Mesothelial cell of epicardium (in vitro differentiated cells): ENCODE results near the gene RAI14. TPM values are rescaled to one million over a fixed set of nuclear protein-coding genes. Genes with fewer than 3 reads are reported as not detected.

Source experiments
- DNase-seq, 2 experiments: peaks; one replicate each; pipeline ENCODE4 v3.0.0; 2021; ENCODE audit warnings: low spot score in 2 of 2; ENCODE audit not compliant: unreplicated experiment in 2 of 2
- H3K27ac Mint-ChIP-seq: 2 replicates; pipeline ENCODE4 v1.8.0; 2021; ENCODE audit warnings: mixed read lengths
- H3K27me3 Mint-ChIP-seq: 2 replicates; pipeline ENCODE4 v1.8.0; 2021; ENCODE audit warnings: low read depth, mixed read lengths
- H3K36me3 Mint-ChIP-seq: 2 replicates; pipeline ENCODE4 v1.8.0; 2021; ENCODE audit warnings: mixed read lengths
- H3K4me1 Mint-ChIP-seq: 2 replicates; pipeline ENCODE4 v1.8.0; 2021; ENCODE audit warnings: mixed read lengths
- H3K4me3 Mint-ChIP-seq: 2 replicates; pipeline ENCODE4 v1.8.0; 2021; ENCODE audit warnings: mild to moderate bottlenecking, moderate library complexity, mixed read lengths
- H3K9me3 Mint-ChIP-seq: 2 replicates; pipeline ENCODE4 v1.8.0; 2021; ENCODE audit warnings: mixed read lengths
- CTCF ChIP-seq: fragments of 200-600 bp; sonication (generic); IDR thresholded peaks from one replicate; pipeline ENCODE4 v1.5.0; 2021; ENCODE audit warnings: antibody characterized with exemption; ENCODE audit not compliant: unreplicated experiment
- total RNA-seq: library from RNA; stranded (reverse); gene quantifications from 3 replicates; pipeline ENCODE4 v1.2.1, GENCODE V29; 2021

RAI14 gene
- total RNA-seq, 1 donor from 2014 or later = 134 TPM

GRCh38 chr5:34648840-34649158 lies 7.3 kb upstream of the RAI14 start:
- Mint-ChIP-seq H3K36me3 (peaks cover 2% of the 10 kb centered on the region), H3K27me3 (no peaks in the 10 kb centered on the region), H3K4me3 (no peak overlapping the region), H3K4me1 (peaks cover 11% of the 10 kb centered on the region), H3K9me3 (peaks cover 15% of the 10 kb centered on the region), H3K27ac (no peak overlapping the region)
- TF ChIP-seq CTCF = no peak
- no peak for DNase-seq

DNA sequence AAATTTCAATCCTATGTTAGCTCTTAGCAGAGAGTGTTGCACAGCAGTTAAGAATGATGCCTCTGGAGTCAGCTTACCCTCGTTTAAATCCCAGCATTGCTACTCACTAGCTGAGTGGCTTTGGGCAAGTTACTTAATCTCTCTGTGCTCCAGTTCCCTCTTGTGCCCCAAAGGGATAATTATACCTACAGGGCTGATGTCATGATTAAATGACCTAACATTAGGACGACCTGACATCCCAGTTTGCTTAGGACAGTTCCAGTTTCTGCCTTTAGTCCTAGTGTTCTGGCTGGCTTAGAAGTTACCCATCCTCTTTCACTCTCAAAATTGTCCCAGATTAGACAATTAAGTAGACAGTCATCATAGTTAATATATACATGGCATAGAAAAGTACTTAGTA lies 4.3 kb upstream of the RAI14 start:
- Mint-ChIP-seq H3K9me3 (peaks cover 3% of the 10 kb centered on the region), H3K27ac (no peak overlapping the region), H3K4me3 (no peak overlapping the region), H3K36me3 (peaks cover 2% of the 10 kb centered on the region), H3K27me3 (no peaks in the 10 kb centered on the region), H3K4me1 (peaks cover 24% of the 10 kb centered on the region)
- no peak for TF ChIP-seq CTCF
- no peak for DNase-seq

- Mint-ChIP-seq H3K36me3 (no peaks in the 10 kb centered on the region), H3K9me3 (no peaks in the 10 kb centered on the region), H3K27me3 (no peaks in the 10 kb centered on the region), H3K4me3 (no peak overlapping the region), H3K4me1 (peaks cover 27% of the 10 kb centered on the region), H3K27ac (no peak overlapping the region)
- DNase-seq = no peak
- TF ChIP-seq CTCF = no peak
Measured at GRCh38 chr5:34652466-34652865, 3.7 kb upstream of the RAI14 start.

- no peak overlapping the region for H3K27ac Mint-ChIP-seq
- H3K9me3 Mint-ChIP-seq = no peaks in the 10 kb centered on the region
- peaks cover 31% of the 10 kb centered on the region for H3K4me1 Mint-ChIP-seq
- no peaks in the 10 kb centered on the region for H3K27me3 Mint-ChIP-seq
- H3K4me3 Mint-ChIP-seq = no peak overlapping the region
- H3K36me3 Mint-ChIP-seq = no peaks in the 10 kb centered on the region
- no peak for DNase-seq
- no peak for TF ChIP-seq CTCF
Measured at GRCh38 chr5:34652914-34653313, 3.2 kb upstream of the RAI14 start.

- no peaks in the 10 kb centered on the region for H3K36me3 Mint-ChIP-seq
- H3K27ac Mint-ChIP-seq = no peak overlapping the region
- H3K9me3 Mint-ChIP-seq = no peaks in the 10 kb centered on the region
- no peak for TF ChIP-seq CTCF
- no peaks in the 10 kb centered on the region for H3K27me3 Mint-ChIP-seq
- DNase-seq = no peak
- H3K4me3 Mint-ChIP-seq = no peak overlapping the region
- peaks cover 36% of the 10 kb centered on the region for H3K4me1 Mint-ChIP-seq
Measured at GRCh38 chr5:34653708-34654107, 2.4 kb upstream of the RAI14 start.

- H3K36me3 Mint-ChIP-seq = peaks cover 2% of the 10 kb centered on the region
- DNase-seq = peak in 1 of 2 experiments; percentile 55
- H3K27ac Mint-ChIP-seq = peak overlapping the region; percentile 96
- peaks cover 39% of the 10 kb centered on the region for H3K4me1 Mint-ChIP-seq
- no peaks in the 10 kb centered on the region for H3K27me3 Mint-ChIP-seq
- H3K9me3 Mint-ChIP-seq = no peaks in the 10 kb centered on the region
- TF ChIP-seq CTCF = no peak
- H3K4me3 Mint-ChIP-seq = peak overlapping the region; percentile 85
Measured at GRCh38 chr5:34655354-34655991, 655 bp upstream of the RAI14 start.
